SK-N-SH treated with all-trans-retinoic acid at 6 μM for 48 hours (cell line): ENCODE measurements around the gene LECT2.

ENCODE experiments used
- ATAC-seq: fragments of 200-7000 bp; cut with Tn5 transposase; 3 replicates; pipeline ENCODE4 v1.9.1; 2020; ENCODE audit warnings: mild to moderate bottlenecking, moderate library complexity
- ARNTL ChIP-seq: fragments of 450-650 bp; formaldehyde crosslinking; IDR thresholded peaks from 2 replicates; pipeline ENCODE4 v1.5.0; 2020; ENCODE audit warnings: low read depth, mild to moderate bottlenecking, moderate library complexity, borderline replicate concordance
- BACH2 ChIP-seq: fragments of 250-450 bp; sonication (Bioruptor Pico); IDR thresholded peaks from 2 replicates; pipeline ENCODE4 v1.9.0; 2021; ENCODE audit warnings: mild to moderate bottlenecking, borderline replicate concordance
- CSDC2 ChIP-seq: fragments of 250-450 bp; sonication (Bioruptor Pico); IDR thresholded peaks from 2 replicates; pipeline ENCODE4 v1.5.0; 2020; ENCODE audit warnings: mild to moderate bottlenecking, moderate library complexity
- GLIS3 ChIP-seq: fragments of 250-450 bp; sonication (Bioruptor Pico); IDR thresholded peaks from 2 replicates; pipeline ENCODE4 v1.5.0; 2020; ENCODE audit warnings: mild to moderate bottlenecking, moderate library complexity
- ISL1 ChIP-seq: fragments of 250-450 bp; sonication (Bioruptor Pico); IDR thresholded peaks from 2 replicates; pipeline ENCODE4 v2.1.2; 2022; ENCODE audit warnings: mild to moderate bottlenecking, moderate library complexity
- OSR1 ChIP-seq: fragments of 250-450 bp; sonication (Bioruptor Pico); IDR thresholded peaks from 2 replicates; pipeline ENCODE4 v1.8.0; 2022; ENCODE audit warnings: moderate library complexity, mild to moderate bottlenecking, inconsistent platforms
- PPARA ChIP-seq: fragments of 250-450 bp; sonication (Bioruptor Pico); IDR thresholded peaks from 2 replicates; pipeline ENCODE4 v1.5.0; 2020; ENCODE audit warnings: mild to moderate bottlenecking, borderline replicate concordance
- RARB ChIP-seq: fragments of 250-450 bp; sonication (Bioruptor Pico); IDR thresholded peaks from 2 replicates; pipeline ENCODE4 v1.8.0; 2021; ENCODE audit warnings: mild to moderate bottlenecking, moderate library complexity
- SNAI2 ChIP-seq: fragments of 250-450 bp; sonication (Bioruptor Pico); IDR thresholded peaks from 2 replicates; pipeline ENCODE4 v1.5.0; 2020; ENCODE audit warnings: mild to moderate bottlenecking, moderate library complexity
- TCF4 ChIP-seq: fragments of 250-450 bp; sonication (Bioruptor Pico); IDR thresholded peaks from 2 replicates; pipeline ENCODE4 v1.8.0; 2021; ENCODE audit warnings: mild to moderate bottlenecking, moderate library complexity, borderline replicate concordance
- TOX ChIP-seq: fragments of 250-450 bp; sonication (Bioruptor Pico); IDR thresholded peaks from 2 replicates; pipeline ENCODE4 v1.8.0; 2021; ENCODE audit warnings: mild to moderate bottlenecking, moderate library complexity, borderline replicate concordance
- ZC3H10 ChIP-seq: fragments of 250-450 bp; sonication (Bioruptor Pico); IDR thresholded peaks from 2 replicates; pipeline ENCODE4 v1.5.1; 2021; ENCODE audit warnings: mild to moderate bottlenecking, moderate library complexity
- ZFP3 ChIP-seq: fragments of 250-450 bp; sonication (Bioruptor Pico); IDR thresholded peaks from 2 replicates; pipeline ENCODE4 v1.5.0; 2020; ENCODE audit warnings: mild to moderate bottlenecking, moderate library complexity
- ZFP30 ChIP-seq: fragments of 450-650 bp; formaldehyde crosslinking; IDR thresholded peaks from 2 replicates; pipeline ENCODE4 v1.5.0; 2022; ENCODE audit warnings: mild to moderate bottlenecking, moderate library complexity
- ZNF70 ChIP-seq: fragments of 450-650 bp; formaldehyde crosslinking; IDR thresholded peaks from 2 replicates; pipeline ENCODE4 v1.5.0; 2020; ENCODE audit warnings: mild to moderate bottlenecking, moderate library complexity
- ZNF8 ChIP-seq: fragments of 450-650 bp; formaldehyde crosslinking; IDR thresholded peaks from 2 replicates; pipeline ENCODE4 v1.5.0; 2020; ENCODE audit warnings: mild to moderate bottlenecking, moderate library complexity
- TF ChIP-seq, protein P1 (sequence below): fragments of 250-450 bp; sonication (Bioruptor Pico); IDR thresholded peaks from 2 replicates; pipeline ENCODE4 v1.5.1; 2021; ENCODE audit warnings: mild to moderate bottlenecking, moderate library complexity
- TF ChIP-seq, protein P2 (sequence below): fragments of 250-450 bp; sonication (Bioruptor Pico); IDR thresholded peaks from 2 replicates; pipeline ENCODE4 v1.5.1; 2020; ENCODE audit warnings: low read depth, mild to moderate bottlenecking, moderate library complexity
- TF ChIP-seq, protein P3 (sequence below): fragments of 250-450 bp; sonication (Bioruptor Pico); IDR thresholded peaks from 2 replicates; pipeline ENCODE4 v1.5.0; 2020; ENCODE audit warnings: mild to moderate bottlenecking, moderate library complexity
- TF ChIP-seq, protein P4 (sequence below): fragments of 250-450 bp; sonication (Bioruptor Pico); IDR thresholded peaks from 2 replicates; pipeline ENCODE4 v1.8.0; 2021; ENCODE audit warnings: low read depth, mild to moderate bottlenecking, moderate library complexity, borderline replicate concordance

The LECT2 gene

DNA sequence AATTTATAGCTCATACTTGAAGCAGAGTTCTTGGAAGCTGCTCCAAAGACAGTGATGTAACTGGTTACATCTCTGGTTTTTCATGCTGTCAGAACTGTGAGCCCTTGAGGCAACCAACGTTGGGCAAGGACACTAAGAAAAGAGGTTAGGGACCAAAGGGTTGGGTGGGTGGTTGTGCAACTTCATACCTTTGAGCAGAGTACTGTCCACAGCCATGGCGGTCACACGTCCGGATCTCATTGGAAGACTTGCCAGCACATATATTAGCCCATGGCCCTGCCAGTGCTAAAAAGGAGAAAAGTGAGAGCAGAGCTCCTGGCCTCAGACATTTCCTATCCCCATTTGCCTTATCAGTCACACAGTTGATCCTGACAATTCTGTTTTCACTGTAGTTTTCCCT lies 2.1 kb downstream of the LECT2 start:
- ATAC-seq, result peak; percentile 13; the same call in 2 of the 3 replicates
- TF ChIP-seq BACH2 (CRISPR knock-in tag) (no peak), ZNF70 (no peak), ZC3H10 (CRISPR knock-in tag) (no peak)
- TF ChIP-seq, protein P1, sequence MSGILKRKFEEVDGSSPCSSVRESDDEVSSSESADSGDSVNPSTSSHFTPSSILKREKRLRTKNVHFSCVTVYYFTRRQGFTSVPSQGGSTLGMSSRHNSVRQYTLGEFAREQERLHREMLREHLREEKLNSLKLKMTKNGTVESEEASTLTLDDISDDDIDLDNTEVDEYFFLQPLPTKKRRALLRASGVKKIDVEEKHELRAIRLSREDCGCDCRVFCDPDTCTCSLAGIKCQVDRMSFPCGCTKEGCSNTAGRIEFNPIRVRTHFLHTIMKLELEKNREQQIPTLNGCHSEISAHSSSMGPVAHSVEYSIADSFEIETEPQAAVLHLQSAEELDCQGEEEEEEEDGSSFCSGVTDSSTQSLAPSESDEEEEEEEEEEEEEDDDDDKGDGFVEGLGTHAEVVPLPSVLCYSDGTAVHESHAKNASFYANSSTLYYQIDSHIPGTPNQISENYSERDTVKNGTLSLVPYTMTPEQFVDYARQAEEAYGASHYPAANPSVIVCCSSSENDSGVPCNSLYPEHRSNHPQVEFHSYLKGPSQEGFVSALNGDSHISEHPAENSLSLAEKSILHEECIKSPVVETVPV, result no peak

DNA sequence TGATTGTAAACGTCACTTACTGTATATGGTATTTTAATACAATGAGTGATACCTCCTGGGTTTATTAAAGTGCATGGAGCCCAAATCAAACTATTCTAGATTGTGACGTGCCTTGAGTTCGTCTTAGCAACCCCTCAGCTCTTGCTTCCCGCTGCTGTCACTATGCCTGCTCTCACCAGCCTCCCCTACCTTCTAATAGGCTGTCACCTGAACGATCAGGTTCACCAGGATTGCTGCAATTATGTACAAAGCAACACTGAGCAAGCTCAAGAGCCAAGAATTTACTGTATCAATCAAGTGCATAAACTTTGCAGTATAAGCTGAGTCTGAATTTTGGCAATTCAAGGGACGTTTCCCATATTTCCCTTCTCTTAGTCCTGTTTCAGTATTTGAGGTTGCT lies 3.0 kb downstream of the LECT2 start:
- TF ChIP-seq SNAI2 (CRISPR knock-in tag), result no peak
- ATAC-seq, result peak; percentile 4; the same call in 1 of the 3 replicates

DNA sequence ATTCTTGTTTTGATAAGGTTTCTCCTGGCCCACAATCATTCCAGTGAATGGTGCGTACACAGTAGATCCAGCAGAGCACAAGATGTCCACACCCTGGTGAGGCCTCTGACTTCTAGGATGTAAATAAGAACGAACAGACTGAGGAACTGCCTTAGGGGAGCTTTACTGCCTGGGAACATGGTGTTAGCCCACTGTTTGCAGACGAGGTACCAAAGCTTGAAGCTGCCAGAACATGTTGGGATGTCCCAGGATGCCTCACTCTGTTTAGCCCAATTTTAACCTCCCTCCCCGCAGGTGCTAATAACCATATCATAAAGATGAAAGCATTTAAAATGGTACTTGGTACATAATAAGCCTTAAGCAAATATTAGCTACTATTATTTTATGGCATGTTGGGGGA lies 3.5 kb downstream of the LECT2 start:
- peak; percentile 27 for ATAC-seq
- TF ChIP-seq, protein P1, result no peak
- no peak for TF ChIP-seq TCF4 (CRISPR knock-in tag)

DNA sequence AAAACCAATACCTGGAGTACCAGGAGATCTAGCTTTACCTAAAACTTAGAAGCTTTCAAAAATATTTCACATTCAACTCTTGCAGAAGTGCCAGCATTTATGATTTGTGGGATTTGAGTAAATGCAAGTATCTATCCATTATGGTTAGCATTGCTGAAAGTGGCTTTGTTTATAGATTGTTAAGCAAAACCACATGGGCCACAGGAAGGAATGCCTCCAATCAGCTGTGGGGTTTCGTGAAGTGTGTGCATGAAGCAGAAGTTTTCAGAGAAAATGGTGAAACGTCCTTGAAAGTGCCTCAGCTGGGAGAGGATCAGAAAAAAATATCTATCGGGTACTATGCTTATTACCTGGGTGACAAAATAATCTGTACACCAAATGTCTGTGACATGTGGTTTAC lies 4.2 kb downstream of the LECT2 start:
- no peak; the same call in 1 of the 3 replicates for ATAC-seq
- TF ChIP-seq, protein P1, result no peak
- TF ChIP-seq ISL1 (CRISPR knock-in tag) (no peak), CSDC2 (CRISPR knock-in tag) (no peak), BACH2 (CRISPR knock-in tag) (no peak), ZC3H10 (CRISPR knock-in tag) (no peak), RARB (CRISPR knock-in tag) (no peak), OSR1 (CRISPR knock-in tag) (no peak), TCF4 (CRISPR knock-in tag) (no peak), ZNF70 (no peak), ZFP3 (no peak), ZNF8 (CRISPR knock-in tag) (no peak)
- TF ChIP-seq, protein P2, sequence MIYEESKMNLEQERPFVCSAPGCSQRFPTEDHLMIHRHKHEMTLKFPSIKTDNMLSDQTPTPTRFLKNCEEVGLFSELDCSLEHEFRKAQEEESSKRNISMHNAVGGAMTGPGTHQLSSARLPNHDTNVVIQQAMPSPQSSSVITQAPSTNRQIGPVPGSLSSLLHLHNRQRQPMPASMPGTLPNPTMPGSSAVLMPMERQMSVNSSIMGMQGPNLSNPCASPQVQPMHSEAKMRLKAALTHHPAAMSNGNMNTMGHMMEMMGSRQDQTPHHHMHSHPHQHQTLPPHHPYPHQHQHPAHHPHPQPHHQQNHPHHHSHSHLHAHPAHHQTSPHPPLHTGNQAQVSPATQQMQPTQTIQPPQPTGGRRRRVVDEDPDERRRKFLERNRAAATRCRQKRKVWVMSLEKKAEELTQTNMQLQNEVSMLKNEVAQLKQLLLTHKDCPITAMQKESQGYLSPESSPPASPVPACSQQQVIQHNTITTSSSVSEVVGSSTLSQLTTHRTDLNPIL, result no peak
- TF ChIP-seq, protein P3, sequence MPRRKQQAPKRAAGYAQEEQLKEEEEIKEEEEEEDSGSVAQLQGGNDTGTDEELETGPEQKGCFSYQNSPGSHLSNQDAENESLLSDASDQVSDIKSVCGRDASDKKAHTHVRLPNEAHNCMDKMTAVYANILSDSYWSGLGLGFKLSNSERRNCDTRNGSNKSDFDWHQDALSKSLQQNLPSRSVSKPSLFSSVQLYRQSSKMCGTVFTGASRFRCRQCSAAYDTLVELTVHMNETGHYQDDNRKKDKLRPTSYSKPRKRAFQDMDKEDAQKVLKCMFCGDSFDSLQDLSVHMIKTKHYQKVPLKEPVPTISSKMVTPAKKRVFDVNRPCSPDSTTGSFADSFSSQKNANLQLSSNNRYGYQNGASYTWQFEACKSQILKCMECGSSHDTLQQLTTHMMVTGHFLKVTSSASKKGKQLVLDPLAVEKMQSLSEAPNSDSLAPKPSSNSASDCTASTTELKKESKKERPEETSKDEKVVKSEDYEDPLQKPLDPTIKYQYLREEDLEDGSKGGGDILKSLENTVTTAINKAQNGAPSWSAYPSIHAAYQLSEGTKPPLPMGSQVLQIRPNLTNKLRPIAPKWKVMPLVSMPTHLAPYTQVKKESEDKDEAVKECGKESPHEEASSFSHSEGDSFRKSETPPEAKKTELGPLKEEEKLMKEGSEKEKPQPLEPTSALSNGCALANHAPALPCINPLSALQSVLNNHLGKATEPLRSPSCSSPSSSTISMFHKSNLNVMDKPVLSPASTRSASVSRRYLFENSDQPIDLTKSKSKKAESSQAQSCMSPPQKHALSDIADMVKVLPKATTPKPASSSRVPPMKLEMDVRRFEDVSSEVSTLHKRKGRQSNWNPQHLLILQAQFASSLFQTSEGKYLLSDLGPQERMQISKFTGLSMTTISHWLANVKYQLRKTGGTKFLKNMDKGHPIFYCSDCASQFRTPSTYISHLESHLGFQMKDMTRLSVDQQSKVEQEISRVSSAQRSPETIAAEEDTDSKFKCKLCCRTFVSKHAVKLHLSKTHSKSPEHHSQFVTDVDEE, result no peak
- TF ChIP-seq, protein P4, sequence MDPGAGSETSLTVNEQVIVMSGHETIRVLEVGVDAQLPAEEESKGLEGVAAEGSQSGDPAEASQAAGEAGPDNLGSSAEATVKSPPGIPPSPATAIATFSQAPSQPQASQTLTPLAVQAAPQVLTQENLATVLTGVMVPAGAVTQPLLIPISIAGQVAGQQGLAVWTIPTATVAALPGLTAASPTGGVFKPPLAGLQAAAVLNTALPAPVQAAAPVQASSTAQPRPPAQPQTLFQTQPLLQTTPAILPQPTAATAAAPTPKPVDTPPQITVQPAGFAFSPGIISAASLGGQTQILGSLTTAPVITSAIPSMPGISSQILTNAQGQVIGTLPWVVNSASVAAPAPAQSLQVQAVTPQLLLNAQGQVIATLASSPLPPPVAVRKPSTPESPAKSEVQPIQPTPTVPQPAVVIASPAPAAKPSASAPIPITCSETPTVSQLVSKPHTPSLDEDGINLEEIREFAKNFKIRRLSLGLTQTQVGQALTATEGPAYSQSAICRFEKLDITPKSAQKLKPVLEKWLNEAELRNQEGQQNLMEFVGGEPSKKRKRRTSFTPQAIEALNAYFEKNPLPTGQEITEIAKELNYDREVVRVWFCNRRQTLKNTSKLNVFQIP (CRISPR knock-in tag), result no peak

DNA sequence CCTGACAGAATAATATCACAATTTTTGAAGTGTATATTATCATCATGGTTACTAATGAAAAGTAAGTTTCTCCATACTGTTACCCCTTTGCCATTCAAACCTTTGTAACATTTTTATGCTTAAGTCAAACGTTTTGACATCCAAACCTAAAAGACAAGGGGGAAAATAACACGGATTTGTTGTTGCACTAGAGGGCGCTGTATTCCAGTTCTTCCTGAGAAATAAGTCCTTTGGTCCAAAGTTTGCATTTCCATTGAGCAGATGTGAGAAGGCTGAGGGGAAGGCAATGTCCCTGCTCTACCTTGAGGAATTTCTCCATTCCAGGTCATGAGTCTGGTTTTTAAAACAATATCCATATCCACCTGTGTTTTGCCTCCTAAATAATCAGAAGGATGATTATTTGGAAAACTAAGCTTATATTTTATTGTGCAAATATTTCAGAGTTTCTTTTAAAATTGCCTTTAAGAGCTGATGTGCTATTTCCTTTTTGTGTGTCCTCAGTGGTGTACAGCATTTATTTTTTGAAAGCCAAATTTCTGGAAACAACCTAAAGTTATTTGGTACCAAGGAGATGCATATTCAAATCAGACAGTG lies 9.7 kb downstream of the LECT2 start:
- peak; percentile 84 for ATAC-seq
- no peak for TF ChIP-seq ZNF70
- no peak for TF ChIP-seq ZNF8 (CRISPR knock-in tag)
- TF ChIP-seq PPARA, result no peak
- no peak for TF ChIP-seq ARNTL (CRISPR knock-in tag)
- TF ChIP-seq SNAI2 (CRISPR knock-in tag), result no peak
- TF ChIP-seq GLIS3 (CRISPR knock-in tag), result no peak
- TF ChIP-seq ISL1 (CRISPR knock-in tag), result no peak
- TF ChIP-seq TOX (CRISPR knock-in tag), result no peak
- TF ChIP-seq ZFP3, result no peak
- TF ChIP-seq OSR1 (CRISPR knock-in tag), result no peak
- TF ChIP-seq, protein P2, result no peak
- TF ChIP-seq ZFP30 (CRISPR knock-in tag), result no peak
- TF ChIP-seq, protein P1, result no peak
- TF ChIP-seq CSDC2 (CRISPR knock-in tag), result no peak
- no peak for TF ChIP-seq BACH2 (CRISPR knock-in tag)
